SJCRH30 (cell line): ENCODE results near the gene ZDHHC5. TPM values are rescaled to one million over a fixed set of nuclear protein-coding genes. Genes with fewer than 3 reads are reported as not detected.

Experiments
- DNase-seq, 2 experiments: peaks; one replicate each; pipeline ENCODE4 v3.0.0-alpha.2; 2015 to 2020
- H3K27ac ChIP-seq: fragments of 250-450 bp; sonication (Bioruptor Pico); 2 replicates; pipeline ENCODE4 v1.5.1; 2020; ENCODE audit warnings: mild to moderate bottlenecking, moderate library complexity
- H3K27me3 ChIP-seq: fragments of 250-450 bp; sonication (Bioruptor Pico); 2 replicates; pipeline ENCODE4 v1.5.1; 2020; ENCODE audit warnings: mild to moderate bottlenecking, moderate library complexity
- H3K36me3 ChIP-seq: fragments of 250-450 bp; sonication (Bioruptor Pico); 2 replicates; pipeline ENCODE4 v1.5.1; 2020; ENCODE audit warnings: mild to moderate bottlenecking, moderate library complexity
- H3K4me1 ChIP-seq: fragments of 250-450 bp; sonication (Bioruptor Pico); 2 replicates; pipeline ENCODE4 v1.5.1; 2020; ENCODE audit warnings: mild to moderate bottlenecking, moderate library complexity
- H3K4me3 ChIP-seq: fragments of 250-450 bp; sonication (Bioruptor Pico); 2 replicates; pipeline ENCODE4 v1.5.1; 2020; ENCODE audit warnings: mild to moderate bottlenecking, moderate library complexity
- H3K9me3 ChIP-seq: fragments of 250-450 bp; sonication (Bioruptor Pico); replicated peaks from 2 replicates; pipeline ENCODE4 v1.5.1; 2020; ENCODE audit warnings: mild to moderate bottlenecking, moderate library complexity
- total RNA-seq: library from RNA; depleted of rRNA; stranded (reverse); fragments of >200 nt; shearing (Covaris generic); gene quantifications from 2 replicates; pipeline ENCODE4 v1.2.3, GENCODE V29; 2014

Gene ZDHHC5
- total RNA-seq, 1 experiment from 2014 or later: 46.6 TPM

- DNase-seq: peak in 1 of 2 experiments; percentile 29
- Histone ChIP-seq H3K9me3 (no peaks in the 10 kb centered on the region), H3K27me3 (no peaks in the 10 kb centered on the region), H3K36me3 (peaks cover 21% of the 10 kb centered on the region), H3K27ac (peak overlapping the region; percentile 100), H3K4me3 (peak overlapping the region; percentile 99), H3K4me1 (peaks cover 15% of the 10 kb centered on the region)
These were observed 29.0 kb upstream of the ZDHHC5 start for GRCh38 chr11:57638811-57639320.

GRCh38 chr11:57639321-57640067 lies 28.4 kb upstream of the ZDHHC5 start:
- Histone ChIP-seq H3K9me3 (no peaks in the 10 kb centered on the region), H3K4me1 (peaks cover 15% of the 10 kb centered on the region), H3K27me3 (no peaks in the 10 kb centered on the region), H3K36me3 (peaks cover 21% of the 10 kb centered on the region), H3K27ac (peak overlapping the region; percentile 100), H3K4me3 (peak overlapping the region; percentile 99)
- peak; percentile 64 to 76 for DNase-seq

- Histone ChIP-seq H3K27ac (no peak overlapping the region), H3K4me3 (no peak overlapping the region)
- DNase-seq: no peak
These were observed 27.7 kb upstream of the ZDHHC5 start for GRCh38 chr11:57640068-57640800.

GRCh38 chr11:57641011-57641807 lies 26.7 kb upstream of the ZDHHC5 start:
- H3K36me3 ChIP-seq: peaks cover 21% of the 10 kb centered on the region
- no peaks in the 10 kb centered on the region for H3K9me3 ChIP-seq
- H3K27ac ChIP-seq: no peak overlapping the region
- H3K4me3 ChIP-seq: no peak overlapping the region
- H3K27me3 ChIP-seq: no peaks in the 10 kb centered on the region
- peaks cover 20% of the 10 kb centered on the region for H3K4me1 ChIP-seq
- peak in 1 of 2 experiments; percentile 64 for DNase-seq

More at GRCh38 chr11:57640068-57640800, 27.7 kb upstream of the ZDHHC5 start:
- H3K4me1 ChIP-seq: peaks cover 20% of the 10 kb centered on the region
- no peaks in the 10 kb centered on the region for H3K27me3 ChIP-seq
- no peaks in the 10 kb centered on the region for H3K9me3 ChIP-seq
- peaks cover 21% of the 10 kb centered on the region for H3K36me3 ChIP-seq

GRCh38 chr11:57643802-57644201 lies 24.1 kb upstream of the ZDHHC5 start:
- Histone ChIP-seq H3K27me3 (no peaks in the 10 kb centered on the region), H3K9me3 (no peaks in the 10 kb centered on the region), H3K36me3 (peaks cover 15% of the 10 kb centered on the region), H3K4me3 (no peak overlapping the region), H3K27ac (no peak overlapping the region), H3K4me1 (peaks cover 33% of the 10 kb centered on the region)
- no peak for DNase-seq

GRCh38 chr11:57644748-57645688 lies 22.9 kb upstream of the ZDHHC5 start:
- H3K9me3 ChIP-seq: no peaks in the 10 kb centered on the region
- no peaks in the 10 kb centered on the region for H3K27me3 ChIP-seq
- H3K27ac ChIP-seq: no peak overlapping the region
- H3K4me3 ChIP-seq: no peak overlapping the region
- H3K4me1 ChIP-seq: peaks cover 39% of the 10 kb centered on the region
- peaks cover 15% of the 10 kb centered on the region for H3K36me3 ChIP-seq
- peak; percentile 81 to 86 for DNase-seq

GRCh38 chr11:57645689-57646085 lies 22.2 kb upstream of the ZDHHC5 start:
- H3K36me3 ChIP-seq: peaks cover 13% of the 10 kb centered on the region
- no peaks in the 10 kb centered on the region for H3K9me3 ChIP-seq
- H3K27ac ChIP-seq: no peak overlapping the region
- H3K27me3 ChIP-seq: no peaks in the 10 kb centered on the region
- H3K4me1 ChIP-seq: peaks cover 39% of the 10 kb centered on the region
- no peak overlapping the region for H3K4me3 ChIP-seq
- DNase-seq: no peak

- H3K4me1 ChIP-seq: peaks cover 39% of the 10 kb centered on the region
- H3K9me3 ChIP-seq: no peaks in the 10 kb centered on the region
These were observed 21.6 kb upstream of the ZDHHC5 start for GRCh38 chr11:57646194-57646798.

GRCh38 chr11:57646799-57647303 lies 21.1 kb upstream of the ZDHHC5 start:
- Histone ChIP-seq H3K9me3 (no peaks in the 10 kb centered on the region), H3K36me3 (peaks cover 1% of the 10 kb centered on the region), H3K27me3 (no peaks in the 10 kb centered on the region), H3K27ac (no peak overlapping the region), H3K4me3 (no peak overlapping the region), H3K4me1 (peaks cover 39% of the 10 kb centered on the region)
- DNase-seq: no peak

More at GRCh38 chr11:57646194-57646798, 21.6 kb upstream of the ZDHHC5 start:
- no peaks in the 10 kb centered on the region for H3K27me3 ChIP-seq
- H3K4me3 ChIP-seq: no peak overlapping the region
- no peak overlapping the region for H3K27ac ChIP-seq
- DNase-seq: no peak
- peaks cover 7% of the 10 kb centered on the region for H3K36me3 ChIP-seq

- H3K4me3 ChIP-seq: no peak overlapping the region
- H3K27ac ChIP-seq: no peak overlapping the region
- no peaks in the 10 kb centered on the region for H3K36me3 ChIP-seq
- H3K9me3 ChIP-seq: no peaks in the 10 kb centered on the region
- H3K27me3 ChIP-seq: no peaks in the 10 kb centered on the region
- H3K4me1 ChIP-seq: peaks cover 39% of the 10 kb centered on the region
- DNase-seq: no peak
These were observed 20.5 kb upstream of the ZDHHC5 start for GRCh38 chr11:57647372-57647771.

- Histone ChIP-seq H3K27ac (no peak overlapping the region; the same call in 1 of the 2 replicates), H3K4me1 (peaks cover 39% of the 10 kb centered on the region), H3K4me3 (no peak overlapping the region), H3K9me3 (no peaks in the 10 kb centered on the region), H3K27me3 (no peaks in the 10 kb centered on the region), H3K36me3 (no peaks in the 10 kb centered on the region)
- DNase-seq: peak; percentile 69 to 81
These were observed 19.7 kb upstream of the ZDHHC5 start for GRCh38 chr11:57647960-57648800.

- no peaks in the 10 kb centered on the region for H3K27me3 ChIP-seq
- no peaks in the 10 kb centered on the region for H3K9me3 ChIP-seq
- DNase-seq: peak; percentile 58 to 64
- H3K36me3 ChIP-seq: no peaks in the 10 kb centered on the region
- H3K4me3 ChIP-seq: no peak overlapping the region
- H3K4me1 ChIP-seq: peaks cover 39% of the 10 kb centered on the region
- no peak overlapping the region; the same call in 1 of the 2 replicates for H3K27ac ChIP-seq
These were observed 18.8 kb upstream of the ZDHHC5 start for GRCh38 chr11:57648801-57649735.
